Panc1 (cell line): ENCODE data around the gene PDE10A. TPM values are rescaled to one million over a fixed set of nuclear protein-coding genes. Genes with fewer than 3 reads are reported as not detected.

Experiments
- ATAC-seq: fragments of 200-7000 bp; cut with Tn5 transposase; 2 replicates; pipeline ENCODE4 v1.9.1; 2020; ENCODE audit warnings: mild to moderate bottlenecking, moderate library complexity
- BruUV-seq: library from RNA; stranded (reverse); fragments of 400-500 nt; replicated peaks from 2 replicates; lab custom pipeline; 2021; lab: Mats Ljungman, UMichigan
- CTCF ChIA-PET: fragments of 300-600 bp; sonication (Branson Sonifier 250); formaldehyde crosslinking; loops from one replicate; lab custom pipeline; 2022; ENCODE audit warnings: antibody characterized with exemption; lab: Charles Lee
- POLR2A ChIA-PET: fragments of 300-600 bp; sonication (Branson Sonifier 250); formaldehyde crosslinking; loops from one replicate; lab custom pipeline; 2022; ENCODE audit warnings: antibody characterized with exemption; lab: Charles Lee
- DNase-seq: peaks from one replicate; pipeline ENCODE4 v3.0.0-alpha.2; 2010; ENCODE audit warnings: low read depth, low spot score
- H3K27ac ChIP-seq: 2 replicates; pipeline ENCODE4 v1.5.1; 2011; ENCODE audit warnings: mild to moderate bottlenecking, low read length, inconsistent platforms
- H3K27me3 ChIP-seq: fragments of 200-500 bp; sonication (Bioruptor generic); 2 replicates; pipeline ENCODE4 v1.6.0; 2014; ENCODE audit warnings: low read length, inconsistent platforms; ENCODE audit not compliant: control insufficient read depth, insufficient read depth
- H3K36me3 ChIP-seq: fragments of 200-500 bp; sonication (Bioruptor generic); 2 replicates; pipeline ENCODE4 v1.5.1; 2014; ENCODE audit warnings: inconsistent platforms, mild to moderate bottlenecking, low read length, moderate library complexity; ENCODE audit not compliant: control insufficient read depth, insufficient read depth
- H3K4me1 ChIP-seq: 2 replicates; pipeline ENCODE4 v1.5.1; 2011; ENCODE audit warnings: inconsistent platforms, mild to moderate bottlenecking, low read length, moderate library complexity; ENCODE audit not compliant: control insufficient read depth, insufficient read depth
- H3K4me3 ChIP-seq, 2 experiments: 2 replicates each; pipeline ENCODE4 v1.5.1; 2011 to 2012; ENCODE audit warnings: low read depth in 2 of 2, low read length in 2 of 2, mild to moderate bottlenecking in 2 of 2, inconsistent platforms in 1 of 2, moderate library complexity in 1 of 2
- H3K9me3 ChIP-seq: fragments of 200-500 bp; sonication (Bioruptor generic); 2 replicates; pipeline ENCODE4 v1.5.1; 2014; ENCODE audit warnings: low read depth, mild to moderate bottlenecking, inconsistent platforms, low read length, moderate library complexity; ENCODE audit not compliant: control insufficient read depth, insufficient read depth
- POLR2AphosphoS5 ChIP-seq: IDR thresholded peaks from 2 replicates; pipeline ENCODE4 v1.6.1; 2012; ENCODE audit warnings: mild to moderate bottlenecking, low read depth, low read length, moderate library complexity
- REST ChIP-seq, 2 experiments: IDR thresholded peaks; 2 replicates each; pipeline ENCODE4 v1.6.1; 2011 to 2012; ENCODE audit warnings: low read depth in 2 of 2, control low read depth in 1 of 2, low read length in 1 of 2, mild to moderate bottlenecking in 1 of 2, moderate library complexity in 1 of 2; ENCODE audit not compliant: insufficient read depth in 1 of 2
- SIN3A ChIP-seq: IDR thresholded peaks from 2 replicates; pipeline ENCODE4 v1.6.1; 2012; ENCODE audit warnings: low read depth, mild to moderate bottlenecking, low read length, moderate library complexity, borderline replicate concordance; ENCODE audit not compliant: insufficient read depth
- TCF7L2 ChIP-seq: IDR thresholded peaks from 2 replicates; pipeline ENCODE4 v1.6.1; 2011; ENCODE audit warnings: mild to moderate bottlenecking, low read depth, low read length, inconsistent platforms
- in situ Hi-C: cut with HindIII; loops from 2 replicates; pipeline ENCODE4 v1.10.0; 2016; ENCODE audit warnings: low sequenced_read_pairs, low pct_unique_long_range_greater_than_20kb
- intact Hi-C: fragments of 100-400 bp; cut with micrococcal nuclease; formaldehyde crosslinking; loops from one replicate; pipeline ENCODE4 v1.10.0; 2022; ENCODE audit not compliant: unreplicated experiment
- total RNA-seq: library from RNA; stranded (reverse); gene quantifications from one replicate; pipeline ENCODE4 v1.2.1, GENCODE V29; 2021; ENCODE audit not compliant: unreplicated experiment
- TF ChIP-seq, protein P1 (sequence below): fragments of 450-650 bp; IDR thresholded peaks from 2 replicates; pipeline ENCODE4 v1.5.1; 2017; ENCODE audit warnings: mild to moderate bottlenecking

PDE10A gene
- total RNA-seq, 1 experiment from 2014 or later, result 27.8 TPM

- Histone ChIP-seq H3K27me3 (no peaks in the 10 kb centered on the region), H3K4me3 (no peak overlapping the region), H3K9me3 (no peaks in the 10 kb centered on the region), H3K36me3 (no peaks in the 10 kb centered on the region), H3K4me1 (no peaks in the 10 kb centered on the region), H3K27ac (no peak overlapping the region)
- ATAC-seq (no peak), DNase-seq (no peak)
- ChIA-PET POLR2A (no interaction called here), CTCF (no interaction called here)
- in situ Hi-C loops, result no loop called here
- BruUV-seq, result no TSS peak
- intact Hi-C loops, result no loop called here
- TF ChIP-seq REST (IDR thresholded peaks at IDR 0.05; ENCODE audit: insufficient read depth in 1 of 2, low read depth in 2 of 2, low read length in 1 of 2), result no peak
- no peak for TF ChIP-seq TCF7L2
- TF ChIP-seq POLR2AphosphoS5, result no peak
- TF ChIP-seq SIN3A, result no peak
- TF ChIP-seq, protein P1, sequence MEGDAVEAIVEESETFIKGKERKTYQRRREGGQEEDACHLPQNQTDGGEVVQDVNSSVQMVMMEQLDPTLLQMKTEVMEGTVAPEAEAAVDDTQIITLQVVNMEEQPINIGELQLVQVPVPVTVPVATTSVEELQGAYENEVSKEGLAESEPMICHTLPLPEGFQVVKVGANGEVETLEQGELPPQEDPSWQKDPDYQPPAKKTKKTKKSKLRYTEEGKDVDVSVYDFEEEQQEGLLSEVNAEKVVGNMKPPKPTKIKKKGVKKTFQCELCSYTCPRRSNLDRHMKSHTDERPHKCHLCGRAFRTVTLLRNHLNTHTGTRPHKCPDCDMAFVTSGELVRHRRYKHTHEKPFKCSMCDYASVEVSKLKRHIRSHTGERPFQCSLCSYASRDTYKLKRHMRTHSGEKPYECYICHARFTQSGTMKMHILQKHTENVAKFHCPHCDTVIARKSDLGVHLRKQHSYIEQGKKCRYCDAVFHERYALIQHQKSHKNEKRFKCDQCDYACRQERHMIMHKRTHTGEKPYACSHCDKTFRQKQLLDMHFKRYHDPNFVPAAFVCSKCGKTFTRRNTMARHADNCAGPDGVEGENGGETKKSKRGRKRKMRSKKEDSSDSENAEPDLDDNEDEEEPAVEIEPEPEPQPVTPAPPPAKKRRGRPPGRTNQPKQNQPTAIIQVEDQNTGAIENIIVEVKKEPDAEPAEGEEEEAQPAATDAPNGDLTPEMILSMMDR, result no peak
Observed at GRCh38 chr6:165675120-165675519, 12.1 kb upstream of the PDE10A start.

DNA sequence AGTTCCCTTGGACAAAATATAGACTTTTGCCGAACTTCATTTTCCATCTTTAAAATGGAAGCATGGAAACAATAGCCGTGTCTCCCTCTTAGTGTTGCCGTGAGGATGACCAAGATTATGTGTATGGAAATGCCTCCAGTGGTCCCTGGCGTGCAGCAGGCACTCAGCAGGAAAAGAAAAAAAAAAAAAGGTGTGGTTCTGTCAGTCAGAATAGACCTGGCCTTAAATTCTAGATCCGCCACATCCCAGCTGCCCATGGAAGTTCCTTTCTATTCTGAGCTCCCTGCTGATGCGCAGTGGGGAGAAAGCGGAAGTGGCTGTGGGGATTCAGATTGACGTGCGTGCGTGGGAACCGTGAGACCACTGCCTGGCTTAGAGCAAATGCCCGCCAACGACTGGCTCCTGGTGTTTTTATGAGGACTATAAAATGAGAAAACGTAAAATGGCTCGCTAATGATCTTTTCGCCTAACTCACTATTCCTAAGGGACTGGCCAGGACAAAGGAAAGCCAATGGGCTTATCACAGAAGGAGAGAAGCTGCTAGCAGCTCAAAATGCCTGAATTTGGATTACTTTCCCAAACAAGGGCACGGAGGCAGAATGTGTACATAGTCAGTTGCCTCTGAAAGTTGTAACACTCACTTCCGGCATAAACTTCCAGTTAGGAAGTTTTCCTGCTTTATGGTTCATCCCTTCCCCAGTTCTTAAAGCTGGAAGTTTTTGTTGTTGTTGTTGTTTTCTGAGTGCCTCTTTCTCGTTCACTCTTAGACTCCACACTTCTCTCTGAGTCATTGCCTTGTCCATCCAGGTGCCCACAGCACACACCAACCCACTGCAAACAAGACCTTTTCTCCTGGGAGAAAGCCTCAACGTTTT, 11.4 kb upstream of the PDE10A start:
- BruUV-seq, result no TSS peak
- DNase-seq (no peak), ATAC-seq (no peak)
- in situ Hi-C loops (no loop called here), intact Hi-C loops (no loop called here)
- Histone ChIP-seq H3K27me3 (no peaks in the 10 kb centered on the region), H3K9me3 (no peaks in the 10 kb centered on the region), H3K36me3 (no peaks in the 10 kb centered on the region), H3K4me3 (no peak overlapping the region), H3K4me1 (peaks cover 3% of the 10 kb centered on the region), H3K27ac (no peak overlapping the region)
- POLR2A ChIA-PET, result interaction anchor here (0.5 kb wide), 1 partner anchor 1271 kb away, joined by 6 read pairs; no protein-coding TSS in a partner anchor
- CTCF ChIA-PET, result interaction anchor here (0.7 kb wide), 1 partner anchor 81 kb away, joined by 3 read pairs; no protein-coding TSS in a partner anchor
- TF ChIP-seq SIN3A, result no peak
- TF ChIP-seq, protein P1, result no peak
- no peak for TF ChIP-seq TCF7L2
- no peak for TF ChIP-seq REST (IDR thresholded peaks at IDR 0.05; ENCODE audit: insufficient read depth in 1 of 2, low read depth in 2 of 2, low read length in 1 of 2)
- TF ChIP-seq POLR2AphosphoS5, result no peak
